Smooth muscle cell (in vitro differentiated cells): ENCODE measurements around the gene MAP2K5. TPM values are rescaled to one million over a fixed set of nuclear protein-coding genes. Genes with fewer than 3 reads are reported as not detected.

Experiments used
- DNase-seq: peaks from one replicate; lab custom pipeline; 2025; ENCODE audit not compliant: unreplicated experiment; lab: John Stamatoyannopoulos, UW
- H2AFZ ChIP-seq: fragments of 200-600 bp; sonication (generic); 2 replicates; pipeline ENCODE4 v1.6.0; 2016; ENCODE audit warnings: antibody characterized with exemption, low read depth, mild to moderate bottlenecking
- H3F3A ChIP-seq: fragments of 200-600 bp; sonication (generic); 2 replicates; pipeline ENCODE4 v1.6.0; 2017; ENCODE audit warnings: antibody characterized with exemption, low read depth
- H3K27ac ChIP-seq: fragments of 200-600 bp; sonication (generic); 2 replicates; pipeline ENCODE4 v1.5.1; 2016; ENCODE audit warnings: low read depth, mild to moderate bottlenecking
- H3K27me3 ChIP-seq: fragments of 200-600 bp; sonication (generic); 2 replicates; pipeline ENCODE4 v1.6.1; 2016; ENCODE audit warnings: low read depth, mild to moderate bottlenecking
- H3K36me3 ChIP-seq: fragments of 200-600 bp; sonication (generic); 2 replicates; pipeline ENCODE4 v1.5.1; 2016; ENCODE audit warnings: low read depth
- H3K4me1 ChIP-seq: fragments of 200-600 bp; sonication (generic); 2 replicates; pipeline ENCODE4 v1.5.1; 2016; ENCODE audit warnings: low read depth
- H3K4me2 ChIP-seq: fragments of 200-600 bp; sonication (generic); 2 replicates; pipeline ENCODE4 v1.6.0; 2016; ENCODE audit warnings: mild to moderate bottlenecking
- H3K4me3 ChIP-seq: fragments of 200-600 bp; sonication (generic); 2 replicates; pipeline ENCODE4 v1.5.1; 2016; ENCODE audit warnings: mild to moderate bottlenecking
- H3K79me2 ChIP-seq: fragments of 200-600 bp; sonication (generic); 2 replicates; pipeline ENCODE4 v1.6.0; 2016; ENCODE audit warnings: low read depth, mild to moderate bottlenecking
- H3K9ac ChIP-seq: fragments of 200-600 bp; sonication (generic); 2 replicates; pipeline ENCODE4 v1.6.0; 2016; ENCODE audit warnings: low read depth
- H3K9me3 ChIP-seq: fragments of 200-600 bp; sonication (generic); replicated peaks from 2 replicates; pipeline ENCODE4 v1.5.1; 2016; ENCODE audit warnings: low read depth
- H4K20me1 ChIP-seq: fragments of 200-600 bp; sonication (generic); 2 replicates; pipeline ENCODE4 v1.6.0; 2016; ENCODE audit warnings: low read depth
- WGBS: methylation state at CpG from one replicate; pipeline ENCODE4 v1.1.7; 2016; ENCODE audit warnings: low lambda C conversion rate; 5-methylcytosine and 5-hydroxymethylcytosine counted together
- polyA plus RNA-seq: library from polyadenylated mRNA; unstranded; fragments of >200 nt; fragmentation: Nextera tagmentation; extraction: Ambion mirVana; gene quantifications from 2 replicates; pipeline ENCODE4 v1.2.1, GENCODE V29; 2016
- total RNA-seq: library from RNA; depleted of rRNA; stranded (reverse); fragments of >200 nt; gene quantifications from 2 replicates; pipeline ENCODE4 v1.2.3, GENCODE V29; 2014
- TF ChIP-seq, protein P1 (sequence below): fragments of 200-600 bp; sonication (generic); IDR thresholded peaks from 2 replicates; pipeline ENCODE4 v1.5.1; 2017; ENCODE audit warnings: borderline replicate concordance, mild to moderate bottlenecking, antibody characterized with exemption; ENCODE audit not compliant: insufficient read depth, poor library complexity, severe bottlenecking

The MAP2K5 gene
- total and polyA plus RNA-seq, 2 experiments from 2014 or later: 4.4 to 7.4 TPM

DNA sequence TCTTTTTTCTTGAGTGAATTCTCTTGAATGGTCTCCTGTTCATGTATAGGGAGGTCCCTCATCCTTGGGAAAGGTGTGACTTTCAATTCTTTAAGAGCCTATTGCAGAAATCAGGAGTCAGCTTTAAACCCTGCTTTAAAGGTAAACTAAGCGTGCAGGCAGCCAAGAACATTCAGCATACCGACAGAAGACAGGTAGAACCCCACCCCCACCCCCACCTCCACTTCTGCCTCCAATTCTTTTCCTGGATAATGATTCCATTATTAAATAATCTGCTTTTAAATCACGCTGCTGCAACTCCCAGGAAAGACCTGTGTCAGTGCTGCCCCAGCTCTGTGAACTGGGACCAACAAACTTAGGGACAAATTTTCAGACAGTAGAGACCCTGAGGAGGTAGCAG, 233.5 kb downstream of the MAP2K5 start:
- Histone ChIP-seq H3K9ac (no peak overlapping the region), H3K4me1 (peaks cover 27% of the 10 kb centered on the region), H3K36me3 (no peaks in the 10 kb centered on the region), H3K27ac (no peak overlapping the region), H3K4me3 (no peak overlapping the region), H3K4me2 (no peak overlapping the region), H3F3A (peaks cover 3% of the 10 kb centered on the region), H3K9me3 (no peaks in the 10 kb centered on the region), H3K27me3 (peaks cover 51% of the 10 kb centered on the region), H2AFZ (no peak overlapping the region), H4K20me1 (no peaks in the 10 kb centered on the region), H3K79me2 (no peaks in the 10 kb centered on the region)
- WGBS: 95% methylated on average over 3 of the region's 3 CpGs
- TF ChIP-seq, protein P1, sequence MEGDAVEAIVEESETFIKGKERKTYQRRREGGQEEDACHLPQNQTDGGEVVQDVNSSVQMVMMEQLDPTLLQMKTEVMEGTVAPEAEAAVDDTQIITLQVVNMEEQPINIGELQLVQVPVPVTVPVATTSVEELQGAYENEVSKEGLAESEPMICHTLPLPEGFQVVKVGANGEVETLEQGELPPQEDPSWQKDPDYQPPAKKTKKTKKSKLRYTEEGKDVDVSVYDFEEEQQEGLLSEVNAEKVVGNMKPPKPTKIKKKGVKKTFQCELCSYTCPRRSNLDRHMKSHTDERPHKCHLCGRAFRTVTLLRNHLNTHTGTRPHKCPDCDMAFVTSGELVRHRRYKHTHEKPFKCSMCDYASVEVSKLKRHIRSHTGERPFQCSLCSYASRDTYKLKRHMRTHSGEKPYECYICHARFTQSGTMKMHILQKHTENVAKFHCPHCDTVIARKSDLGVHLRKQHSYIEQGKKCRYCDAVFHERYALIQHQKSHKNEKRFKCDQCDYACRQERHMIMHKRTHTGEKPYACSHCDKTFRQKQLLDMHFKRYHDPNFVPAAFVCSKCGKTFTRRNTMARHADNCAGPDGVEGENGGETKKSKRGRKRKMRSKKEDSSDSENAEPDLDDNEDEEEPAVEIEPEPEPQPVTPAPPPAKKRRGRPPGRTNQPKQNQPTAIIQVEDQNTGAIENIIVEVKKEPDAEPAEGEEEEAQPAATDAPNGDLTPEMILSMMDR: no peak
- DNase-seq: no peak

DNA sequence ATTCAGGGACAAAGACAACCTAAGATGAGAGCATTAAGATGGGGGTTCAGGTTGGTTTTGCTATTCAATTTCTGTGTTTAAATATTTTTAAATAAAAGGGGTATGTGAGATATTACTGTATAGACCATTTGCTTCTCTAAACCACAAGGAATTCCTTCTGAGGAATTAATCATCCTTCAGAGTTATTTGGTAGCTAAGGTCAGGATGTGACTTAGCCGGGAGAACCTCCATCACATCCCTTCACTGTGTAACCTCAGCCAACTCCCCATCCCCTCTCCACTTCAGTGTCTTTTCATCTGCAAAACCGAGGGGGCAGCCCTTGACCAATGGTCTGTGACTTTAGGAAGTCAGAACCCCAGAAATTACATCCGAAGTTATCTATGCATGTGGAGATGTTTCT, 234.1 kb downstream of the MAP2K5 start:
- Histone ChIP-seq H3K9me3 (no peaks in the 10 kb centered on the region), H3K79me2 (no peaks in the 10 kb centered on the region), H3K36me3 (no peaks in the 10 kb centered on the region), H2AFZ (no peak overlapping the region), H3F3A (peaks cover 3% of the 10 kb centered on the region), H3K4me1 (peaks cover 33% of the 10 kb centered on the region), H3K27me3 (peaks cover 46% of the 10 kb centered on the region), H3K4me3 (no peak overlapping the region), H4K20me1 (no peaks in the 10 kb centered on the region), H3K27ac (no peak overlapping the region), H3K4me2 (no peak overlapping the region), H3K9ac (no peak overlapping the region)
- TF ChIP-seq, protein P1: no peak
- no peak for DNase-seq
- 67% methylated on average over 3 of the region's 3 CpGs for WGBS

DNA sequence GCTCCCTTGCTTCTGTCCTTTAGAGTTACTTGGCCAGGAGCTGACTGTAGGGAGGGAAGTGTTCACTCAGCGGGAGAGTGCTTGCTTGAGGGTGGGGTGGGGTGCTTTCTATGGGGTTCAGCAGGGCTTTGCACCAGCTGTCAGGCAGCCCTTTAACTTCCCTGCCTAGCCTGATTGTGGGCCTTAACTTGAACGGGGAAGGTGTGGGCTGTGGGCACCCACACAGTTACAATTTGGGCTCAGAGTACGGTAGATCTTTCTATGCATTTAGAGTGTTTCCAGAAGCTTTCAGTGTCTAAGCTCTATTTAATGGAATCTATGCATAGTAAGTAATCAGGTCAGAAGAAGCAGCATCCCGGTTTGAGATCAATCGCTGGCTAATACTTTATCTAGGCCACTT, 234.6 kb downstream of the MAP2K5 start:
- Histone ChIP-seq H3K4me3 (no peak overlapping the region), H4K20me1 (no peaks in the 10 kb centered on the region), H3K9me3 (no peaks in the 10 kb centered on the region), H3K27ac (no peak overlapping the region), H3K9ac (no peak overlapping the region), H3K27me3 (peaks cover 41% of the 10 kb centered on the region), H3F3A (peaks cover 3% of the 10 kb centered on the region), H3K4me1 (peaks cover 37% of the 10 kb centered on the region), H3K36me3 (no peaks in the 10 kb centered on the region), H3K4me2 (no peak overlapping the region), H2AFZ (no peak overlapping the region), H3K79me2 (no peaks in the 10 kb centered on the region)
- DNase-seq: no peak
- WGBS: 89% methylated on average over 5 of the region's 5 CpGs
- TF ChIP-seq, protein P1: no peak

GRCh38 chr15:67777773-67778172, 235.3 kb downstream of the MAP2K5 start:
- WGBS: 97% methylated on average over 2 of the region's 2 CpGs
- no peak overlapping the region for H3K4me2 ChIP-seq
- H3K4me3 ChIP-seq: no peak overlapping the region
- H2AFZ ChIP-seq: no peak overlapping the region
- H3K9ac ChIP-seq: no peak overlapping the region
- H3K4me1 ChIP-seq: peaks cover 44% of the 10 kb centered on the region
- no peaks in the 10 kb centered on the region for H3K79me2 ChIP-seq
- no peak for DNase-seq
- no peak overlapping the region for H3K27ac ChIP-seq
- H3K9me3 ChIP-seq: no peaks in the 10 kb centered on the region
- peaks cover 34% of the 10 kb centered on the region for H3K27me3 ChIP-seq
- peaks cover 3% of the 10 kb centered on the region for H3F3A ChIP-seq
- TF ChIP-seq, protein P1: no peak
- no peaks in the 10 kb centered on the region for H4K20me1 ChIP-seq
- no peaks in the 10 kb centered on the region for H3K36me3 ChIP-seq
